SIG-M5 treated with dmso at 0.1 percent for 504 hours (cell line): Measurements from ENCODE around the gene SMARCC1.

Experiments
- DNase-seq: peaks from one replicate; lab custom pipeline; 2025; ENCODE audit not compliant: unreplicated experiment; lab: John Stamatoyannopoulos, UW

Gene SMARCC1

GRCh38 chr3:47590216-47590615 is 191.5 kb downstream of the SMARCC1 start:
- DNase-seq, result no peak

- no peak for DNase-seq
These were observed 193.1 kb downstream of the SMARCC1 start for GRCh38 chr3:47588587-47588986.

GRCh38 chr3:47588053-47588452 is 193.6 kb downstream of the SMARCC1 start:
- no peak for DNase-seq

GRCh38 chr3:47586746-47587145 is 194.9 kb downstream of the SMARCC1 start:
- no peak for DNase-seq

- no peak for DNase-seq
These were observed 198.2 kb downstream of the SMARCC1 start for GRCh38 chr3:47583320-47584075.

- no peak for DNase-seq
These were observed 199.9 kb downstream of the SMARCC1 start for GRCh38 chr3:47581835-47582234.

- DNase-seq, result no peak
These were observed 200.3 kb downstream of the SMARCC1 start for GRCh38 chr3:47581422-47581821.

GRCh38 chr3:47580481-47580880 is 201.2 kb downstream of the SMARCC1 start:
- no peak for DNase-seq

- no peak for DNase-seq
These were observed 201.8 kb downstream of the SMARCC1 start for GRCh38 chr3:47579875-47580274.

GRCh38 chr3:47578691-47579632 is 202.7 kb downstream of the SMARCC1 start, which contains the start of gene CSPG5:
Gene CSPG5, minus strand, starts transcription at chr3:47578865. Its CDS starts 172 bp downstream, at chr3:47578693.
- DNase-seq, result no peak

GRCh38 chr3:47578119-47578632 is 203.5 kb downstream of the SMARCC1 start:
- DNase-seq, result peak; percentile 23

GRCh38 chr3:47577583-47578118 is 204.0 kb downstream of the SMARCC1 start:
- no peak for DNase-seq

- no peak for DNase-seq
These were observed 208.2 kb downstream of the SMARCC1 start for GRCh38 chr3:47573190-47574172.

- DNase-seq, result no peak
These were observed 210.1 kb downstream of the SMARCC1 start for GRCh38 chr3:47571391-47572175.

- no peak for DNase-seq
These were observed 212.8 kb downstream of the SMARCC1 start for GRCh38 chr3:47568901-47569300.

- DNase-seq, result no peak
These were observed 214.5 kb downstream of the SMARCC1 start for GRCh38 chr3:47567149-47567548.

GRCh38 chr3:47566667-47567066 is 215.0 kb downstream of the SMARCC1 start:
- no peak for DNase-seq

GRCh38 chr3:47565734-47566550 is 215.8 kb downstream of the SMARCC1 start:
- DNase-seq, result no peak

GRCh38 chr3:47556351-47556750 is 225.3 kb downstream of the SMARCC1 start:
- DNase-seq, result no peak
